Measurements from ENCODE around the gene GMPR2. TPM values are rescaled to one million over a fixed set of nuclear protein-coding genes. Genes with fewer than 3 reads are reported as not detected.
A peak's percentile ranks its signal among the peaks of the same experiment; 100 is the strongest.

GMPR2 gene
- total and polyA plus RNA-seq, 2 of the 13 experiments (the other 11 are each of a cell fraction or from before 2014, with no cell fraction given) = 210 to 273 TPM

- TF ChIP-seq PBX2 (CRISPR knock-in tag; IDR thresholded peaks at IDR 0.05) (peak; percentile 41; the same call in 1 of the 2 replicates), EZH2 (conservative IDR thresholded peaks at IDR 0.05; ENCODE audit: low read depth, low read length) (no peak), ZNF598 (CRISPR knock-in tag; IDR thresholded peaks at IDR 0.05; ENCODE audit: borderline replicate concordance) (peak; percentile 70; the same call in 1 of the 2 replicates), PAWR (CRISPR knock-in tag; IDR thresholded peaks at IDR 0.05; ENCODE audit: borderline replicate concordance) (no peak), XRCC5 (optimal IDR thresholded peaks at IDR 0.05; ENCODE audit: low read length) (peak; percentile 51), ZNF83 (CRISPR knock-in tag; IDR thresholded peaks at IDR 0.05; ENCODE audit: borderline replicate concordance) (peak; percentile 97; the same call in 1 of the 2 replicates), MLLT10 (CRISPR knock-in tag; IDR thresholded peaks at IDR 0.05) (no peak), ZKSCAN5 (CRISPR knock-in tag; IDR thresholded peaks at IDR 0.05) (no peak), NR2F6 (IDR thresholded peaks at IDR 0.05) (no peak), NR2F6 (CRISPR knock-in tag; IDR thresholded peaks at IDR 0.05) (peak; percentile 44; the same call in 1 of the 2 replicates), ZNF512 (CRISPR knock-in tag; IDR thresholded peaks at IDR 0.05) (peak; percentile 53; the same call in 1 of the 2 replicates), ZSCAN21 (CRISPR knock-in tag; IDR thresholded peaks at IDR 0.05; ENCODE audit: borderline replicate concordance) (peak; percentile 54; the same call in 1 of the 2 replicates), ZNF580 (CRISPR knock-in tag; IDR thresholded peaks at IDR 0.05; ENCODE audit: borderline replicate concordance, low read depth) (peak; percentile 16; the same call in 1 of the 2 replicates), POGZ (CRISPR knock-in tag; IDR thresholded peaks at IDR 0.05) (peak; percentile 80; the same call in 1 of the 2 replicates), ZNF574 (CRISPR knock-in tag; IDR thresholded peaks at IDR 0.05) (peak; percentile 77; the same call in 1 of the 2 replicates), ZNF281 (CRISPR knock-in tag; IDR thresholded peaks at IDR 0.05; ENCODE audit: borderline replicate concordance) (peak; percentile 36; the same call in 1 of the 2 replicates), RBM39 (IDR thresholded peaks at IDR 0.05; ENCODE audit: low read depth, low read length, poor library complexity, severe bottlenecking) (peak; percentile 47), GATAD2A (CRISPR knock-in tag; IDR thresholded peaks at IDR 0.05) (peak; percentile 91)
These were observed 19.8 kb downstream of the GMPR2 start (continued) for GRCh38 chr14:24252289-24253124.
